Measurements from ENCODE around the gene RAB29.

DNA sequence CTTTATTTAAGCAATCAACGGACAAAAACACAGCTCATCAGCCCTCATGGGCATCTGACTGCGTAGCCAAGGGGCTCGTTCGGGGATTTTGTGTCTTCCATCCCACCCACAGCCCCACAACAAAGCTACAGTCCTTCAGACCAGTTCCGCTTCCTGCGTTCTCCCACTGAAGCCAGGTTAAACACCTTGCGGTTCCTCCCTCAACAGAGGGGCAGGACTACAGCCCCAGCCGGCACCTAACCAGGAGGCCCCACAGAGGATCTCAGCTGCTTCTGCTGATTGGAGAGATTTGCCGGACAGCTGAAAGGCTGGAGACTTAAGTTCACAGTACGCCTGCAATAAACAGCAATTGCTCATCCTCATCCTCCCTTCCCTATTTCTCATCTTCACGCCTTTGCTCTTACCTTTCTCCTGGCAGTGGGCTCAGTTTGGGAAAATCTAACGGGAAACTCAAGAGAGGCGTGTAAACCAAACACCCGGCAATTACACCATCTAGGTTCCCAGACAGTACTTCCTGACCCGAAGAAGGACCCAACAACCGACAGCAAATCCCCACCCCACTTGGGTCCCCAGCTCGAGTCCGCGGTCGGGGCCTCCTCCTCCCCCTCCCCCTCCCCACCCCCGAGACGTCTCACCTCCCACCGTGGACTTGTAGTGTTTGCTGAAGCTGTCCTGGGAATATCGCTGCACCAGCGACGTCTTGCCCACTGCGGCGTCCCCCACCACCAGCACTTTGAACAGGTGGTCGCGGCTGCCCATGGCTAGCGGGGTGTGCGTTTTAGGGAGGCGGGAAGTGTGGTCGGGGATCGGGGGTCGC lies 876 bp downstream of the RAB29 start:
- TF ChIP-seq CTCF (IDR thresholded peaks at IDR 0.05) (no peak), EZH2 (IDR thresholded peaks at IDR 0.05; ENCODE audit: borderline replicate concordance, insufficient read depth, low read depth, low read length, poor library complexity, severe bottlenecking) (no peak)

Measured in B cell (primary cell).